ENCODE results near the gene OTOGL. TPM values are rescaled to one million over a fixed set of nuclear protein-coding genes. Genes with fewer than 3 reads are reported as not detected.

The OTOGL gene
- polyA plus RNA-seq, 1 donor from 2014 or later = 0.33 TPM

GRCh38 chr12:80053051-80053790 lies 46.1 kb upstream of the OTOGL start:
- H2AFZ ChIP-seq (ENCODE audit: low read depth, low read length) = no peak overlapping the region
- H3K9me3 ChIP-seq (ENCODE audit: low read length) = no peaks in the 10 kb centered on the region
- H3K4me3 ChIP-seq (ENCODE audit: low read length) = no peak overlapping the region
- H4K20me1 ChIP-seq (ENCODE audit: insufficient read depth) = no peaks in the 10 kb centered on the region
- H3K9me2 ChIP-seq (ENCODE audit: insufficient read depth, low read length) = no peaks in the 10 kb centered on the region
- no peaks in the 10 kb centered on the region for H3K27me3 ChIP-seq (ENCODE audit: insufficient read depth, low read depth, low read length)
- no peak for TF ChIP-seq POLR2AphosphoS5 (IDR thresholded peaks at IDR 0.05)
- no peak overlapping the region for H3K27ac ChIP-seq (ENCODE audit: low read length)
- no peaks in the 10 kb centered on the region for H3F3A ChIP-seq (ENCODE audit: insufficient read depth, low read length, poor library complexity, severe bottlenecking)
- no peak overlapping the region for H3K9ac ChIP-seq (ENCODE audit: low read length)
- no peaks in the 10 kb centered on the region for H3K36me3 ChIP-seq (ENCODE audit: insufficient read depth, low read length)
- no peak overlapping the region for H3K4me2 ChIP-seq (ENCODE audit: low read length)
- H3K79me2 ChIP-seq (replicated peaks; ENCODE audit: insufficient read depth, low read length) = no peaks in the 10 kb centered on the region

GRCh38 chr12:80056232-80056631 lies 43.1 kb upstream of the OTOGL start:
- no peak overlapping the region for H3K4me3 ChIP-seq (ENCODE audit: low read length)
- H3K36me3 ChIP-seq (ENCODE audit: insufficient read depth, low read length) = no peaks in the 10 kb centered on the region
- no peaks in the 10 kb centered on the region for H3K9me2 ChIP-seq (ENCODE audit: insufficient read depth, low read length)
- H3F3A ChIP-seq (ENCODE audit: insufficient read depth, low read length, poor library complexity, severe bottlenecking) = no peaks in the 10 kb centered on the region
- no peak overlapping the region for H3K4me2 ChIP-seq (ENCODE audit: low read length)
- no peaks in the 10 kb centered on the region for H4K20me1 ChIP-seq (ENCODE audit: insufficient read depth)
- no peak overlapping the region for H3K9ac ChIP-seq (ENCODE audit: low read length)
- H3K27ac ChIP-seq (ENCODE audit: low read length) = no peak overlapping the region
- no peaks in the 10 kb centered on the region for H3K79me2 ChIP-seq (replicated peaks; ENCODE audit: insufficient read depth, low read length)
- no peaks in the 10 kb centered on the region for H3K9me3 ChIP-seq (ENCODE audit: low read length)
- TF ChIP-seq POLR2AphosphoS5 (IDR thresholded peaks at IDR 0.05) = no peak
- no peak for TF ChIP-seq EP300 (conservative IDR thresholded peaks at IDR 0.05; ENCODE audit: poor library complexity, severe bottlenecking)
- no peak for TF ChIP-seq SMC3 (conservative IDR thresholded peaks at IDR 0.05; ENCODE audit: poor library complexity)
- TF ChIP-seq REST (IDR thresholded peaks at IDR 0.05; ENCODE audit: borderline replicate concordance) = no peak
- TF ChIP-seq RAD21 (conservative IDR thresholded peaks at IDR 0.05) = no peak
- no peak for TF ChIP-seq TAF1 (IDR thresholded peaks at IDR 0.05; ENCODE audit: low read depth)
- no peak for TF ChIP-seq CTCF (IDR thresholded peaks at IDR 0.05; ENCODE audit: poor library complexity, severe bottlenecking)
- no peak for TF ChIP-seq EZH2 (IDR thresholded peaks at IDR 0.05; ENCODE audit: borderline replicate concordance, insufficient read depth, low read length, poor library complexity, severe bottlenecking)
- no peak for TF ChIP-seq MXI1 (conservative IDR thresholded peaks at IDR 0.05; ENCODE audit: poor library complexity, severe bottlenecking)
- no peaks in the 10 kb centered on the region for H3K27me3 ChIP-seq (ENCODE audit: insufficient read depth, low read depth, low read length)
- no peak overlapping the region for H2AFZ ChIP-seq (ENCODE audit: low read depth, low read length)

Data from neural cell (in vitro differentiated cells).